Measurements from ENCODE around the gene NUP210. TPM values are rescaled to one million over a fixed set of nuclear protein-coding genes. Genes with fewer than 3 reads are reported as not detected.

The NUP210 gene
- total and polyA plus RNA-seq, 8 donors = 16.0 to 23.5 (median 18.1) TPM

DNA sequence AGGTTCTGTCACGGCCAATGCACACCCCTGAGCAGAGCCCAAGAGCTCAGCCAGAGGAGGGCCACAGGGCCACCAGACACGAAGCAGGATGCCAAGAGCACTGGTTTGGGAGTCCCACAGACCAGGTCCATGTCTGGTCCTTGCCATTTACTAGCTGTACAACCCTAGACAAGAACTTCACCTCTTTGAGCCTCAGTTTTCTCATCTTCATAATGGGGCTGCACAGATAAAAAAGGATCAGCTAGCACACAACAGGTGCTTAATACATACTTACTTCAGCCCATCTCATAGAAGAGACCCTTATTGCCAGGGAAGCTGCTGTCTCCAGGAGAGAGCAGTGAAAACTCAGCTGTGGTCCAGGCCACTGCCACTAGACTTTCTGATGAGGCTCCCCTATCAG, 152.0 kb downstream of the NUP210 start:
- ATAC-seq = no peak
- Histone ChIP-seq H3K9me3 (peaks cover 0 to 13% of the 10 kb centered on the region in 2 donors), H3K36me3 (no peaks in the 10 kb centered on the region), H3K4me3 (no peak overlapping the region), H3K4me1 (no peaks in the 10 kb centered on the region), H3K27me3 (peaks cover 0 to 26% of the 10 kb centered on the region in 2 donors), H3K27ac (no peak overlapping the region)
- intact Hi-C loops (cut with DNase I) = no loop called here
- peak in 1 of 4 donors; percentile 37 for DNase-seq
- TF ChIP-seq CTCF (IDR thresholded peaks at IDR 0.05) = no peak

DNA sequence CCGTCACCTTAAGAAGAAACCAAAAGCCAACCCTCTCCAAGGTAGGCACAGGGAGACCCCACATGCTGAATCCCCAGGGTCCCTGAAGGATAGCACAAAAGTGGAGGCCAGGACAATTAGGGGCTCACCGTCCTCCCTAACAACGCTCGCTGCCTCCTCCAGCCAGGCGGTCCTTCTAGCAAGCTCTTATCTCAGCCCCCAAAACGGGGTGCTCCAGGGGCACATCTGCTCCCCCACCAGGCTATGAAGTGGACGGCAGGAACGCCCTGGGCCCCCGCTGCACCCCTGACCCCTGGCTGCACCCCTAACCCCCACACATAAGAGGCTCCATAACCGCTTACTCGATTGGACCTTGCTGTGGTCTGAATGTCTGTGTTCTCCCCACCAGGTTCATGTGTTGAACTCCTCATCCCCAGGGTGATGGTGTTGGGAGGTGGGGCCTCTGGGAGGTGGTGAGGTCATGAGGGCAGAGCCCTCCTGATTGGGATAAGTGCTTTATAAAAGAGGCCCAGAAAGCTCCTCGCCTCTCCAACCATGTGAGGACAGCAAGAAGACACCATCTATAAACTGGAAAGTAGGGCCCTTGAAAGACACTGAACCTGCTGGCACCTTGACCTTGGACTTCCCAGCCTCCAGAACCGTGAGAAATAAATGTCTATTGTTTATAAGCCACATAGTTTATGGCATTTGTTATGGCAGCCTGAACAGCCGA, 153.3 kb downstream of the NUP210 start:
- Histone ChIP-seq H3K9me3 (peaks cover 0 to 13% of the 10 kb centered on the region in 2 donors), H3K27ac (no peak overlapping the region), H3K4me1 (no peaks in the 10 kb centered on the region), H3K36me3 (no peaks in the 10 kb centered on the region), H3K27me3 (peaks cover 0 to 24% of the 10 kb centered on the region in 2 donors), H3K4me3 (no peak overlapping the region)
- DNase-seq = peak in 1 of 4 donors; percentile 54
- intact Hi-C loops (cut with DNase I) = no loop called here
- no peak for ATAC-seq
- TF ChIP-seq CTCF (IDR thresholded peaks at IDR 0.05) = no peak

Other genes starting within 250 kb of the NUP210 start
- gene HDAC11, start 60.0 kb upstream of the NUP210 start, total RNA-seq = 10 to 100 TPM; 14.0 to 22.0 TPM
- 10 to 100 TPM; 17.8 to 21.7 (median 20.8) TPM for gene HDAC11, start 60.0 kb upstream of the NUP210 start, polyA plus RNA-seq (ENCODE audit: insufficient read length in 6 of 6)
- 10 to 100 TPM; 69.8 to 96.6 TPM for gene FBLN2, start 128.8 kb upstream of the NUP210 start, total RNA-seq
- gene FBLN2, start 128.8 kb upstream of the NUP210 start, polyA plus RNA-seq (ENCODE audit: insufficient read length in 6 of 6) = 10 to 100 TPM; 27.5 to 51.9 (median 34.6) TPM